Adrenal gland (tissue), 5 donors: ENCODE measurements around the gene GPR78.

Experiments used
- CTCF ChIP-seq, 6 experiments: fragments of 450-650 bp in 4 of 6; fragments of 200-600 bp in 2 of 6; sonication (generic) in 1 of 6; IDR thresholded peaks; 1 replicate in 5 of 6; 2 replicates in 1 of 6; pipeline versions ENCODE4 v1.5.1 to v1.8.0; 2016 to 2021; ENCODE audit warnings: antibody characterized with exemption in 6 of 6, mild to moderate bottlenecking in 2 of 6, moderate library complexity in 1 of 6
- POLR2A ChIP-seq, 2 donors: fragments of 450-650 bp; IDR thresholded peaks; one replicate each; pipeline ENCODE4 v1.6.1; 2017; ENCODE audit warnings: antibody characterized with exemption in 2 of 2, mild to moderate bottlenecking in 2 of 2, moderate library complexity in 1 of 2
- donor health status: DM: no; HTN: no; CAD: no.

GRCh38 chr4:8537041-8537461 is 43.1 kb upstream of the GPR78 start:
- TF ChIP-seq POLR2A (IDR thresholded peaks at IDR 0.05): no peak
- TF ChIP-seq CTCF (IDR thresholded peaks at IDR 0.05): no peak
